ENCODE results near the gene MZT2A. TPM values are rescaled to one million over a fixed set of nuclear protein-coding genes. Genes with fewer than 3 reads are reported as not detected.
A peak's percentile ranks its signal among the peaks of the same experiment; 100 is the strongest.
"Not testable (repeated sequence)": the region's sequence is repeated elsewhere in the genome, so short reads cannot be mapped to it uniquely, and the experiment has no call there.

The MZT2A gene, protein sequence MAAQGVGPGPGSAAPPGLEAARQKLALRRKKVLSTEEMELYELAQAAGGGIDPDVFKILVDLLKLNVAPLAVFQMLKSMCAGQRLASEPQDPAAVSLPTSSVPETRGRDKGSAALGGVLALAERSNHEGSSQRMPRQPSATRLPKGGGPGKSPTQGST
- polyA plus RNA-seq (2011; rRNA removed): 60.4 and 114 TPM in 2 replicates
- 11.5 and 19.7 TPM in 2 replicates for polyA minus RNA-seq (2011; rRNA and poly(A)+ RNA removed)

DNA sequence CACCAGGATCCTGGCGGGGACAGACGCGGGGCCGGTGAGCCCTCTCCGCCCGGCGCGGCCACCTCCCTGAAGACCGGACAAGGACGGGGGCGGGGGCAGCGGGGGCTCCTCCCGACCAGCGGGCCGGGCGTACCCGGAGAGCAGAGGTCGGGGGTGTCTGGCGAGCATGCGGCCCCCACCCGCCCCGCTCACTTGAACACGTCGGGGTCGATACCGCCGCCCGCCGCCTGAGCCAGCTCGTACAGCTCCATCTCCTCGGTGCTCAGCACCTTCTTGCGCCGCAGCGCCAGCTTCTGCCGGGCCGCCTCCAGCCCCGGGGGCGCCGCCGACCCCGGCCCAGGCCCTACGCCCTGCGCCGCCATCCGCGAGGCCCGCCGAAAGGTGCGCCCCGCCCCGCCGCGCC lies at the start of gene MZT2A:
MZT2A (minus strand) TSS at position 383 of the 403 bp plus-strand sequence; CDS start at position 362, 21 bp downstream.
- POLR2A ChIA-PET; DNase-seq (ENCODE audit: low read depth); H3K36me3 ChIP-seq (ENCODE audit: control insufficient read depth, insufficient read depth, low read length); H3K27me3 ChIP-seq (ENCODE audit: control insufficient read depth, insufficient read depth, low read length): not testable (repeated sequence)
- CTCF ChIA-PET: interaction anchor here (0.9 to 2.6 kb wide), 11 partner anchors 9 to 338 kb away, joined by 3 to 15 read pairs (median 5); partner anchors contain the start of gene CCDC74A
- H3K4me3 ChIP-seq (ENCODE audit: low read depth, low read length): peak within 1 kb of the TSS; percentile 95

DNA sequence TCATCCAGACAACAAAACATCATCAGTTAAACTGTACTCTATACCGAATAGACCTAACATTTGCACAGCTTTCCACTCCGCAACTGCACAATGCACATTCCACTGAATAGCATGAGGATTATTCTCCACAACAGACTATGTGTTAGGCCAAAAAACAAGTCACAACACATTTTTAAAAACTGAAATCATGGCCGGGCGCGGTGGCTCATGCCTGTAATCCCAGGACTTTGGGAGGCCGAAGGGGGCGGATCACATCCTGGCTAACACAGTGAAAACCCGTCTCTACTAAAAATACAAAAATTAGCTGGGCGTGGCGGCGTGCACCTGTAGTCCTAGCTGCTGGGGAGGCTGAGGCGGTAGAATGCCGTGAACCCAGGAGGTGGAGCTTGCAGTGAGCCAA lies 46.7 kb upstream of the MZT2A start:
- H3K36me3 ChIP-seq (ENCODE audit: control insufficient read depth, insufficient read depth, low read length); DNase-seq (ENCODE audit: low read depth); H3K27me3 ChIP-seq (ENCODE audit: control insufficient read depth, insufficient read depth, low read length); H3K4me3 ChIP-seq (ENCODE audit: low read depth, low read length); POLR2A ChIA-PET; CTCF ChIA-PET: not testable (repeated sequence)

DNA sequence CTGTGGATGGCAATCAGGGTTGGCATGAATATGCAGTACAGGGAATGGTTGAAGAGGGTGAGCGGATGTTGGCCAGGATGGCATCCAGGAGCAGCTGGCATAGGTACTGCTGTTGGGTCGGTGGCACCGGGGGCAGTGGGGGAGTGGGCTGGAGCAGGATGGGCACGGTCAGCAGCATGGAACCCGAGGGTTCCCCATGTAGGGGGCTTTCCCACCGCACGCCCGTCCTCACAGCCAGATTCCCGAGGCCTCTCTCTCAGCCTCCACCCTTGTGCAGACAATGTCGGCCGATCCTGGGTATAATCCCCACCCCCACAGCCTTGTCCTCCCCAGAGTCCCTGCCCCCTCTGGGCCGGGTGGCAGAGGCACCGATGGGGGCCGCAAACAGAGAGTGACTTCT lies 44.6 kb upstream of the MZT2A start:
- DNase-seq (ENCODE audit: low read depth); H3K36me3 ChIP-seq (ENCODE audit: control insufficient read depth, insufficient read depth, low read length); POLR2A ChIA-PET; CTCF ChIA-PET; H3K4me3 ChIP-seq (ENCODE audit: low read depth, low read length); H3K27me3 ChIP-seq (ENCODE audit: control insufficient read depth, insufficient read depth, low read length): not testable (repeated sequence)

DNA sequence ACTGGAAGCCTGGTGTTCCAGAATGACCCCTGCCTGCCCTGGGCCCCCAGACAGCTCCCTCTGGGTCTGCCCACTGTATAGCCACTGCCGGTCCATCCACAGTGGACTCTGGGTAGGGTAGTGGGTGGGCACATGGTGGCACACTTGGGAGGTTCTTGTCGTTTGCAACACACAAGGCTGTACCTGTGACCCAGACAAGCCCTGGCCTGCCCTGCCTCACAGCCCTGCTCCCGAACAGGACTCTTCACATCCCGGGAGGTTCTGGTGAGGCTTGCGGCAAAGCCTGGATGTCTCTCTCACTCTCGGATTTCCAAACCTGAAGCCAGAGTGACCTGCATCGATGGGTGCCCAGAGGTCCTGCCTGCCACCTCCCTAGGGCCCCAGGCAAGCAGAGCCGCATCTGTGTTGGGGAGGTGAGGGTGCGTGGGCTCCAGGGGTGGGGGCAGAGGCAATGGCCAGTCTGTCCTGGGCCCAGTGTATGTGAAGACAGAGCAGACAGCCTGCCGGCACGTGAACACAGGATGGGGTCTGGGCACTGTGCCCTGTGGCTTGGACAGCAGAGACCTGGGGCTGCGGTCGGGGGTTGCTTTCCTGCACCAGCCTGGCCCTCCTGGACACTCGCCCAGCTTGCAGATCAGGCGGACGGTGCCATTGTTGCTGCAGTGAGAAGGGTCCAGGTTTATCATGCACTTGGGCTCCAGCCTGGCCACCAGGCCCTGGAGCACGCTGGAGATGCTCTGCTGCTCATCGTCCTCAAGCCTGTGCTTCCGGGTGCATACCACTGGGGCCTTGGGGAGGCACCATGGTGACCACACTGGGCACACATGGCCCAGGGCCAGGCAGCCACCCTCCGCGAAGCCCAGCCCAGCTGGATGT lies 44.0 kb upstream of the MZT2A start:
- H3K4me3 ChIP-seq (ENCODE audit: low read depth, low read length); DNase-seq (ENCODE audit: low read depth); POLR2A ChIA-PET; H3K36me3 ChIP-seq (ENCODE audit: control insufficient read depth, insufficient read depth, low read length); CTCF ChIA-PET; H3K27me3 ChIP-seq (ENCODE audit: control insufficient read depth, insufficient read depth, low read length): not testable (repeated sequence)

DNA sequence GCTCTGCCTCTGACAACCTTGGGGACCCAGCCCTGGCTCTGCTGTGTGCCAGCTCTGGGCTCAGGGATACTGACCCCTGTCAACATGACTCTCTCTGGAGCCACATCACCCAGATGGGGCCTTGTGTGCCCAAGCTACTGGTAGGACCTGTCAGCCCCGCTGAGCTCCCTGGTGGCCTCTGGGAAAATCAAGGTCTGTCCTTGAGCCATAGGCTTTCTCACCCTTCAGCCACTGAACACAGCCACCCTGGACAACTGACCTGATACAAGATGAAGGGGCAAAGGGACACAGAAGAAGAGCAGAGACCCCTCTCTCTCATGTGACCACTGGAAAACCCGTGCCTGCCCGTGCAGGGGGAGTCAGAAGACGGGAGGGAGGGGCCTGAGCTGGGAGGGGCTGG lies 43.3 kb upstream of the MZT2A start:
- POLR2A ChIA-PET: no interaction called here

DNA sequence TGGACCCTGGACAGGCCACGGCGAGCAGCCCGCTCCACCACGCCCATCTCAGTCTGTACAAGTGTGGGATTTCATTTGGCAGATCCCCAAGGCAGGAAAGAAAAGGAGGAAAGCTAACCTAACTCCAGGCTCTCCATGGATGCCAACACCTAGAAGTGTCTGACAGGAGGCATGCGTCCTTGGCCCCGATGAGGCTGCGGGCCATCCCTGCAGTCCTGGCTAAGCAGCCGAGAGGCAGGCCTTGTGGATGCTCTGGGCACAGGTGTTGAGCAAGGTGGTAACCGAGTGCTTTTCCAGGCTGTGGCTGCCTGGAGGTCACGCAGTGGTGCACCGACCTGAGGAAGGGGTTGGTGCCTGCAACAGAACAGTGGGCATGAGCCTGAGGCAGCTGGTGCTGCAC lies 42.8 kb upstream of the MZT2A start:
- DNase-seq (ENCODE audit: low read depth); H3K27me3 ChIP-seq (ENCODE audit: control insufficient read depth, insufficient read depth, low read length); POLR2A ChIA-PET; H3K4me3 ChIP-seq (ENCODE audit: low read depth, low read length); H3K36me3 ChIP-seq (ENCODE audit: control insufficient read depth, insufficient read depth, low read length): not testable (repeated sequence)
- CTCF ChIA-PET: interaction anchor here (0.6 kb wide), 1 partner anchor 42 kb away, joined by 4 read pairs; no protein-coding TSS in a partner anchor

More for the DNA sequence above, 43.3 kb upstream of the MZT2A start:
- Histone ChIP-seq H3K27me3 (ENCODE audit: control insufficient read depth, insufficient read depth, low read length) (no peaks in the 10 kb centered on the region), H3K4me3 (ENCODE audit: low read depth, low read length) (no peak overlapping the region), H3K36me3 (ENCODE audit: control insufficient read depth, insufficient read depth, low read length) (no peaks in the 10 kb centered on the region)
- TF ChIP-seq, protein P1, sequence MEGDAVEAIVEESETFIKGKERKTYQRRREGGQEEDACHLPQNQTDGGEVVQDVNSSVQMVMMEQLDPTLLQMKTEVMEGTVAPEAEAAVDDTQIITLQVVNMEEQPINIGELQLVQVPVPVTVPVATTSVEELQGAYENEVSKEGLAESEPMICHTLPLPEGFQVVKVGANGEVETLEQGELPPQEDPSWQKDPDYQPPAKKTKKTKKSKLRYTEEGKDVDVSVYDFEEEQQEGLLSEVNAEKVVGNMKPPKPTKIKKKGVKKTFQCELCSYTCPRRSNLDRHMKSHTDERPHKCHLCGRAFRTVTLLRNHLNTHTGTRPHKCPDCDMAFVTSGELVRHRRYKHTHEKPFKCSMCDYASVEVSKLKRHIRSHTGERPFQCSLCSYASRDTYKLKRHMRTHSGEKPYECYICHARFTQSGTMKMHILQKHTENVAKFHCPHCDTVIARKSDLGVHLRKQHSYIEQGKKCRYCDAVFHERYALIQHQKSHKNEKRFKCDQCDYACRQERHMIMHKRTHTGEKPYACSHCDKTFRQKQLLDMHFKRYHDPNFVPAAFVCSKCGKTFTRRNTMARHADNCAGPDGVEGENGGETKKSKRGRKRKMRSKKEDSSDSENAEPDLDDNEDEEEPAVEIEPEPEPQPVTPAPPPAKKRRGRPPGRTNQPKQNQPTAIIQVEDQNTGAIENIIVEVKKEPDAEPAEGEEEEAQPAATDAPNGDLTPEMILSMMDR (IDR thresholded peaks at IDR 0.05; ENCODE audit: insufficient read depth, low read depth, low read length): no peak
- CTCF ChIA-PET: interaction anchor here (0.6 kb wide), 1 partner anchor 42 kb away, joined by 4 read pairs; no protein-coding TSS in a partner anchor
- DNase-seq (ENCODE audit: low read depth): no peak

DNA sequence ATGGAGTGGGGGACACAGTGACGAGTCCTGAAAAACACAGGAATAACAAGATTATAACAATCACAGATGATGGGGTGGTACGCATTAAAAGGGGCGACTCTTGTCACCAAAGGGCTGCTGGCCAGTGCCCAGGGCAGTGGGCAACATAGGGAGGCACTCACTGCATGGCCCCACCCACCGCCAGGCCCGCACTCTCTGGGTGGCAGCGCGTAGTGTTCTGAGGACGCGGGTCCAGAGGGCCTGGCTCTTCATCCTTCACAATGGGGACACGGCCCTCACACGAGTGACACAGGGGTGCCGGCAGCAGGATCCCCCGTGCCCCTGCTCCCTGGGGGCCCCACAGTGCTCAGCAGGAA lies 42.1 kb upstream of the MZT2A start:
- CTCF ChIA-PET; H3K4me3 ChIP-seq (ENCODE audit: low read depth, low read length); H3K27me3 ChIP-seq (ENCODE audit: control insufficient read depth, insufficient read depth, low read length); POLR2A ChIA-PET; H3K36me3 ChIP-seq (ENCODE audit: control insufficient read depth, insufficient read depth, low read length); DNase-seq (ENCODE audit: low read depth): not testable (repeated sequence)

DNA sequence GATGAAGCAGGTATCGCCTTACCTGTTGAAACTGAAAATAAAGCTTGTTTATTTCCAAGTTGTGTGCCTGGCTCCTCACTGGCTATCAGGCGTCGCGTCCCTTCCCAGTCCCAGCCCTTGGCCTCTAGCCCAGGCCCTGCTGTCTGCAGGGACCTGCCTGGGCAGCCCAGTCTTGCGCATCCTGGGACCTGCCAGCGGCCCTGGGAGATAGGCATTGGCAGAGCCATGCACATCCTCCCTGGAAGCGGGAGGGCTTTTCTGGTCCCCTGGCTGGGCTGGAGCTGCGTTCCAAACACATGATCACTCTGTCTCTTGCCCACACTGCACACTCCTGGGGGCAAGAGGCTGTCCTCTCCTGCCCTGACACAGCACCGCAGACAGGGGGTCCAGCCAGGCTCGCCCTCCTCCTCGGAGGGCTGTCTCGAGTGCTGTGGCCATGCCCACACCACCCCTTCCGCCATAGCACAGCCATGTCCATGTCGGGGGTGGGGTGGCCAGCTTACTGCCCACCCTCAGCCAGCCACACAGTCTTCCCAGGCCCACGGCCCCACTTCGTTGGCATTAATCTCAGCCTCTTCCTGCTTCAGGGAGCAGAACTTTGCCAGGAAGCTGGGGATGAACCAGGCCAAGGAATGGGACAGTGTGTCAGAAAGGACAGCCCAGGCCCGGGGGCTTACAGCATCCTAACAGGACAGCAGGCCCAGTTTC lies 41.6 kb upstream of the MZT2A start:
- H3K4me3 ChIP-seq (ENCODE audit: low read depth, low read length); CTCF ChIA-PET; H3K27me3 ChIP-seq (ENCODE audit: control insufficient read depth, insufficient read depth, low read length); DNase-seq (ENCODE audit: low read depth); POLR2A ChIA-PET; H3K36me3 ChIP-seq (ENCODE audit: control insufficient read depth, insufficient read depth, low read length): not testable (repeated sequence)

DNA sequence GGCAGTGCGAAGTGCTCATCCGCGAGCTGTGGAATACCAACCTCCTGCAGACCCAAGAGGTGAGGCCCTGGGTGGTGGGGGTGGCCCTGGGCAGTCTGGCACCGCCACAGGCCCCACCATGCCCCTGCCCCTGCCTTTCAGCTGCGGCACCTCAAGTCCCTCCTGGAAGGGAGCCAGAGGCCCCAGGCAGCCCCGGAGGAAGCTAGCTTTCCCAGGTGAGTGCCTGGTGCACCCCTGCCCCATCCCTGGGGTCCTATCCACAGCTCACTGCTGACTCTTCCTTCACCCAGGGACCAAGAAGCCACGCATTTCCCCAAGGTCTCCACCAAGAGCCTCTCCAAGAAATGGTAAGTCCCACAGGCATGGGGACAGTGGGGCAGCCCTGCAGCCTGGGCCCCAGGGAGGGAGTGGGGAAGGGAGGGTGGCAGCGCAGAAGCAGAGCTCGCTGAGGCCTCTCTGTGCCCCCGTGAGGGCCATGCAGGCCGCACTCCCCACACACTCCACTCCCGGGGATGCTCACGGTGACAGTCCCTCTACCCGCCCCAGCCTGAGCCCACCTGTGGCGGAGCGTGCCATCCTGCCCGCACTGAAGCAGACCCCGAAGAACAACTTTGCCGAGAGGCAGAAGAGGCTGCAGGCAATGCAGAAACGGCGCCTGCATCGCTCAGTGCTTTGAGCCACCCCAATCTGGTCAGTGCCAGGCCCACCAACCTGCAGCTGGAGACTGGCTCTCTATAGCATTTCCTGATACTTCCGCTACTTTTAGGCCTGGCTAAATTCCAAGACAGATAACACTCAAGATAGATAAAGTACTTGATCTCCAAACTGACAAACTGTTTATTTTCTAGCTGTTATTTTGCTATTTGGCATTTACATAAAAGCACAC lies 40.8 kb upstream of the MZT2A start:
- H3K27me3 ChIP-seq (ENCODE audit: control insufficient read depth, insufficient read depth, low read length); H3K36me3 ChIP-seq (ENCODE audit: control insufficient read depth, insufficient read depth, low read length); POLR2A ChIA-PET; H3K4me3 ChIP-seq (ENCODE audit: low read depth, low read length); DNase-seq (ENCODE audit: low read depth); CTCF ChIA-PET: not testable (repeated sequence)

DNA sequence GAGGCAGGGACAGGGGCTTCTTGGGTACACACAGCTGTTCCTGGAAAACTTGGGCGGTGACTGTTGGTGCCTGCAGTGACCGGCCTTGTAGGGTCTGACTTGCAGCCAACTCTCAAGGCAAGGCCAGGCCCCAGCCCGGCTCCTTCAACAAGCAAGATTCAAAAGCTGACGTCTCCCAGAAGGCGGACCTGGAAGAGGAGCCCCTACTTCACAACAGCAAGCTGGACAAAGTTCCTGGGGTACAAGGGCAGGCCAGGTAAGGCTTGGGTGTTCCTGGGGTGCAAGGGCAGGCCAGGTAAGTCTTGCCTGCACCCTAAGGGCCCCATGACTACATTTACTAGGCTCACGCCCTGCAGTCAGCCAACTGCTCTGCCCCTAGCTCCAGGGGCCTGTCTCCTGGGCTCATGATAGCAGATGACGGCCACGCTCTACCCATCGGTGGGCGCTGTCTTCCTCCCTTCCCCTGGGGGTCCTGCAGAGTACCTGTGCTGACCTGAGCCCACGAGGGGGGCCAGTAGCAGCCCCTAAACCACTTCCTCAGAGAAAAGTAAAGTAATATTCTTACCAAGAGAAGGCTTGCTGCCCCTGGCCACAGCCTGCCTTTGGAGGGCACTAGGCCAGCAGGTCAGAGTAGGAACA lies 39.5 kb upstream of the MZT2A start:
- POLR2A ChIA-PET; CTCF ChIA-PET; H3K36me3 ChIP-seq (ENCODE audit: control insufficient read depth, insufficient read depth, low read length); H3K4me3 ChIP-seq (ENCODE audit: low read depth, low read length); H3K27me3 ChIP-seq (ENCODE audit: control insufficient read depth, insufficient read depth, low read length); DNase-seq (ENCODE audit: low read depth): not testable (repeated sequence)
